ENCODE data around the gene KRCC1. TPM values are rescaled to one million over a fixed set of nuclear protein-coding genes. Genes with fewer than 3 reads are reported as not detected.

KRCC1 gene
- total RNA-seq (ENCODE audit: low replicate concordance): 15.1 and 43.2 TPM in 2 replicates

- H3K4me3 ChIP-seq (ENCODE audit: low read depth, low read length): peak within 1 kb of the TSS; percentile 93
- TF ChIP-seq, protein P1, sequence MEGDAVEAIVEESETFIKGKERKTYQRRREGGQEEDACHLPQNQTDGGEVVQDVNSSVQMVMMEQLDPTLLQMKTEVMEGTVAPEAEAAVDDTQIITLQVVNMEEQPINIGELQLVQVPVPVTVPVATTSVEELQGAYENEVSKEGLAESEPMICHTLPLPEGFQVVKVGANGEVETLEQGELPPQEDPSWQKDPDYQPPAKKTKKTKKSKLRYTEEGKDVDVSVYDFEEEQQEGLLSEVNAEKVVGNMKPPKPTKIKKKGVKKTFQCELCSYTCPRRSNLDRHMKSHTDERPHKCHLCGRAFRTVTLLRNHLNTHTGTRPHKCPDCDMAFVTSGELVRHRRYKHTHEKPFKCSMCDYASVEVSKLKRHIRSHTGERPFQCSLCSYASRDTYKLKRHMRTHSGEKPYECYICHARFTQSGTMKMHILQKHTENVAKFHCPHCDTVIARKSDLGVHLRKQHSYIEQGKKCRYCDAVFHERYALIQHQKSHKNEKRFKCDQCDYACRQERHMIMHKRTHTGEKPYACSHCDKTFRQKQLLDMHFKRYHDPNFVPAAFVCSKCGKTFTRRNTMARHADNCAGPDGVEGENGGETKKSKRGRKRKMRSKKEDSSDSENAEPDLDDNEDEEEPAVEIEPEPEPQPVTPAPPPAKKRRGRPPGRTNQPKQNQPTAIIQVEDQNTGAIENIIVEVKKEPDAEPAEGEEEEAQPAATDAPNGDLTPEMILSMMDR (IDR thresholded peaks at IDR 0.05; ENCODE audit: insufficient read depth, low read length): peak; percentile 4
- DNase-seq (ENCODE audit: low read depth): peak; percentile 97
These were observed at the start of gene KRCC1 for GRCh38 chr2:88055371-88056128. TSS of gene KRCC1 (minus strand) at chr2:88055783. CDS start at chr2:88028563, 27,220 bp downstream.

GRCh38 chr2:88100489-88100858 is 44.9 kb upstream of the KRCC1 start:
- DNase-seq (ENCODE audit: low read depth): no peak
- TF ChIP-seq, protein P1 (IDR thresholded peaks at IDR 0.05; ENCODE audit: insufficient read depth, low read length): no peak
- H3K4me3 ChIP-seq (ENCODE audit: low read depth, low read length): no peak overlapping the region

DNA sequence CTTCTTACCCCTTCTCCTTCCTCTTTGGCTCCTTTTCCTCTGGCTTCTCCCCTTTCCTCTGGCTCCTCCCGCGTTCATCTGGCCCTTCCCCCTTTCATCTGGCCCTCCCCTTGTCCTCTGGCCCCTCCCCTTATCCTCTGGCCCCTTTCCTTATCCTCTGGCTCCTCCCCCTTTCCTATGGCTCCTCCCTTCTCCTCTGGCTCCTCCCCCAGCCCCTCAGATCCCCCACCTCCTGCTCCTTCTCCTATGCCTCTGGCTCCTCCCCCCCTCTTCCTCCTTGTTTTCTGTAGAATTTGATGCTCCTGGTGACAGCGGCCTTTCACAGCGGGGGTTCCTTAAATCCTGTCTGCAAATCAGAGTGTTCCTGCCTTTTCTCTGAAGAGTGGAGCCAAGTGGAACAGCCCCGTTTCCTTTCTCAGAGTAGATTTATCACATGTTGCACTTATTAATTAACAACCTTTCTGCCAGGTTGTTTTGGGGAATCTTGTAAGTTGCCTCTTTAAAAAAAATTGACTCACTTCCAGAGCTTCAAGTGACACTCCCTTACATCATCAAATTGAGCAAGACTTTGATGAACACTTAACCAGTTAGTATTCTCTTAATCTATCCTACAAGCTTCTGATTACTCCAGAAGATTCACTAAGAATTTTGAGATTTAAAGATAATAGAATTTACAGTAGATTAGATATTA is 44.4 kb upstream of the KRCC1 start:
- TF ChIP-seq, protein P1 (IDR thresholded peaks at IDR 0.05; ENCODE audit: insufficient read depth, low read length): no peak
- DNase-seq (ENCODE audit: low read depth): peak; percentile 32

GRCh38 chr2:88098558-88098900 is 42.9 kb upstream of the KRCC1 start:
- TF ChIP-seq, protein P1 (IDR thresholded peaks at IDR 0.05; ENCODE audit: insufficient read depth, low read length): no peak
- no peak overlapping the region for H3K4me3 ChIP-seq (ENCODE audit: low read depth, low read length)

More for the DNA sequence above, 44.4 kb upstream of the KRCC1 start:
- no peak overlapping the region for H3K4me3 ChIP-seq (ENCODE audit: low read depth, low read length)

DNA sequence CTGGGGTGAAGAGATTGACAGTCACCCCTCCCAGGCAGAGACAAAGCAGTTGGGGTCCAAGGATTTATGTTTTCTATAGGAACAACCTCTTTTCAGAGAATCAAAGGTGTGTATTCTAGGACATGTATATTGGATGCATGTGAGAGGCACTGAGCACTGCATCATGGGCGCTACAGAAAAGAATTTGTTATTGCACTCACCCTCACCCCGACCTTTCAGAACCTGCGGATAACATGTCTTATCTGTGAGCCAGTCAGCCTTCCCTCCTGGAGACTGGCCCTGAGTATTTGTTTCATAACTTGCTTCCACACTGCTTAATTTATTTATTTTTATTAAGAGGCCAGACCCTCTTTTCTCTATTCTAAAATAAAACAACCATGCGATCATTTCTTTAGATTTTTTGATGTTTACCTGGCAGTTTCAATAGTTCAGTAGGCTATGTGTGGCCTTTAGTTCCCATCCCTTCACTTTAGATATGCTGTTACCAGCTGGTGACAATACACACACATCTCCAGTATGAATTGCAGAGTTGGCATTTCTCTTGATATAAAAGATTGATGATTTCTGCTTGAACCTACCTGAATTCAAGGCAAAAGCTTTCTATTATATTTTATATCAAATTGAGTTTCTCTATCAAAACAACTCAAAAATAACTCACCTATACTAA is 42.4 kb upstream of the KRCC1 start:
- H3K4me3 ChIP-seq (ENCODE audit: low read depth, low read length): no peak overlapping the region
- no peak for DNase-seq (ENCODE audit: low read depth)
- TF ChIP-seq, protein P1 (IDR thresholded peaks at IDR 0.05; ENCODE audit: insufficient read depth, low read length): no peak

More at GRCh38 chr2:88098558-88098900, 42.9 kb upstream of the KRCC1 start:
- DNase-seq (ENCODE audit: low read depth): no peak

DNA sequence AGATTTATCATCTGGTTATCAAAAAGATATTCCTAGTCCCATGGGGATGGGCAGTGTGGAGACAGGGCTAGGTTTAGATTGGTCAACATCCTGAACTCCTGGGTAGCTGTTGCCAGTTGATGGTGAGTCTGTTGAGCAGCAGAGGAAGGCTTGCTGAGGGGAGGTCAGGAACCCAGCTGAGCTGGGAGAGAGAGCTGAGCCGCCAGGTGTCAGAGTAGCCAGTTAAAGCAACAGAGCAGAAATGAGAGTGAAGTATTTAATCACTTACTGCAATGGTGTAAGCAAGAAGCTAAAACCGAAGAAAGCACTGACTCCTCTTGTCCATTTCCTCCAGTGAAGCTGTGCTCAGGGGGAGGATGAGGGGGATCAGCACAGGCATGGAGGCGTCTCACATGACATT is 41.6 kb upstream of the KRCC1 start:
- DNase-seq (ENCODE audit: low read depth): no peak
- H3K4me3 ChIP-seq (ENCODE audit: low read depth, low read length): no peak overlapping the region
- TF ChIP-seq, protein P1 (IDR thresholded peaks at IDR 0.05; ENCODE audit: insufficient read depth, low read length): no peak
